K562 (cell line): ENCODE results near the gene KCNK2. TPM values are rescaled to one million over a fixed set of nuclear protein-coding genes. Genes with fewer than 3 reads are reported as not detected.

Experiments used
- ARNT ChIP-seq, 2 experiments: fragments of 450-650 bp; IDR thresholded peaks; 2 replicates each; pipeline ENCODE4 v1.6.1; 2016; ENCODE audit warnings: mild to moderate bottlenecking in 1 of 2
- CTCF ChIP-seq, 3 experiments: IDR thresholded peaks in 2 of 3; conservative IDR thresholded peaks in 1 of 3; 2 replicates each; pipeline ENCODE4 v1.5.1; 2011 to 2012; ENCODE audit warnings: low read length in 3 of 3, mild to moderate bottlenecking in 3 of 3, control low read depth in 2 of 3, improper control_type of control experiment in 1 of 3, inconsistent platforms in 1 of 3, low read depth in 1 of 3, mixed read lengths in 1 of 3, moderate library complexity in 1 of 3; ENCODE audit not compliant: insufficient read depth in 2 of 3
- ESRRB ChIP-seq: fragments of 250-450 bp; sonication (Bioruptor Pico); IDR thresholded peaks from 2 replicates; pipeline ENCODE4 v1.5.0; 2020; ENCODE audit warnings: mild to moderate bottlenecking, moderate library complexity, borderline replicate concordance
- IRF9 ChIP-seq: fragments of 450-650 bp; IDR thresholded peaks from 2 replicates; pipeline ENCODE4 v1.6.1; 2016; ENCODE audit warnings: missing biosample characterization, missing genetic modification characterization
- NFYB ChIP-seq: IDR thresholded peaks from 2 replicates; pipeline ENCODE4 v1.6.1; 2011; ENCODE audit warnings: mild to moderate bottlenecking, moderate library complexity; ENCODE audit not compliant: insufficient read length; ENCODE audit errors: extremely low read depth
- PTTG1 ChIP-seq: fragments of 450-650 bp; IDR thresholded peaks from 2 replicates; pipeline ENCODE4 v1.6.1; 2016; ENCODE audit warnings: low read depth, mild to moderate bottlenecking, missing genetic modification characterization, missing compliant biosample characterization
- RBM14 ChIP-seq: fragments of 200-400 bp; formaldehyde crosslinking; IDR thresholded peaks from 2 replicates; pipeline ENCODE4 v1.6.1; 2018; ENCODE audit warnings: low read depth, mild to moderate bottlenecking, low read length, moderate library complexity, borderline replicate concordance; ENCODE audit not compliant: insufficient read depth
- SMARCE1 ChIP-seq: fragments of 450-650 bp; IDR thresholded peaks from 2 replicates; pipeline ENCODE4 v1.7.1; 2016; ENCODE audit warnings: mild to moderate bottlenecking
- TEAD2 ChIP-seq: fragments of 450-650 bp; IDR thresholded peaks from 2 replicates; pipeline ENCODE4 v1.6.1; 2016; ENCODE audit warnings: missing genetic modification characterization, control low read depth, missing compliant biosample characterization
- ZNF146 ChIP-seq: IDR thresholded peaks from one replicate; pipeline ENCODE4 v1.6.1; 2018; ENCODE audit warnings: missing compliant biosample characterization; ENCODE audit not compliant: unreplicated experiment
- ZNF318 ChIP-seq, 2 experiments: fragments of 450-650 bp; IDR thresholded peaks; 2 replicates each; pipeline ENCODE4 v1.6.1; 2016; ENCODE audit warnings: mild to moderate bottlenecking in 2 of 2, borderline replicate concordance in 1 of 2, low read depth in 1 of 2, moderate library complexity in 1 of 2
- polyA plus RNA-seq, 8 experiments: library from polyadenylated mRNA; depleted of rRNA in 4 of 8; stranded (reverse) in 5 of 8; unstranded in 3 of 8; fragments of >200 nt; fragmentation: Nextera tagmentation in 2 of 8; fragmentation: Illumina TruSeq in 1 of 8; extraction: Ambion mirVana in 2 of 8; extraction: Trizol in 1 of 8; gene quantifications; 2 replicates each; pipeline versions ENCODE4 v1.2.1 to v1.2.3, GENCODE V29; 2011 to 2014; ENCODE audit warnings: inconsistent platforms in 1 of 8, missing spikeins in 1 of 8
- total RNA-seq, 7 experiments: library from RNA; depleted of rRNA in 6 of 7; stranded (reverse); fragments of >200 nt in 6 of 7; fragmentation: Illumina TruSeq in 2 of 7; extraction: Trizol in 2 of 7; gene quantifications; 2 replicates each; pipeline versions ENCODE4 v1.2.1 to v1.2.3, GENCODE V29; 2011 to 2021; ENCODE audit warnings: low replicate concordance in 1 of 7
- TF ChIP-seq, protein P1 (sequence below): IDR thresholded peaks from 2 replicates; pipeline ENCODE4 v1.6.1; 2016; ENCODE audit warnings: missing genetic modification characterization, missing compliant biosample characterization

The KCNK2 gene
- total and polyA plus RNA-seq, 9 of the 15 experiments (the other 6 are each of a cell fraction or from before 2014, with no cell fraction given), result 0.04 to 0.13 (median 0.05) TPM; not detected in 3

GRCh38 chr1:215146240-215146975 lies 63.9 kb downstream of the KCNK2 start (continued):
- no peak for TF ChIP-seq ZNF318 (IDR thresholded peaks at IDR 0.05; ENCODE audit: borderline replicate concordance in 1 of 2, low read depth in 1 of 2)
- no peak for TF ChIP-seq TEAD2 (tag)
- TF ChIP-seq CTCF (IDR thresholded peaks at IDR 0.05 in 2 of 3, conservative IDR thresholded peaks at IDR 0.05 in 1 of 3; ENCODE audit: insufficient read depth in 2 of 3, low read depth in 1 of 3, low read length in 3 of 3), result peak in 2 of 3 experiments; percentile 13 to 33; a peak in 2 of 6 replicates
- TF ChIP-seq RBM14, result no peak
- no peak for TF ChIP-seq NFYB
- no peak for TF ChIP-seq ARNT (IDR thresholded peaks at IDR 0.05)
- TF ChIP-seq, protein P1, sequence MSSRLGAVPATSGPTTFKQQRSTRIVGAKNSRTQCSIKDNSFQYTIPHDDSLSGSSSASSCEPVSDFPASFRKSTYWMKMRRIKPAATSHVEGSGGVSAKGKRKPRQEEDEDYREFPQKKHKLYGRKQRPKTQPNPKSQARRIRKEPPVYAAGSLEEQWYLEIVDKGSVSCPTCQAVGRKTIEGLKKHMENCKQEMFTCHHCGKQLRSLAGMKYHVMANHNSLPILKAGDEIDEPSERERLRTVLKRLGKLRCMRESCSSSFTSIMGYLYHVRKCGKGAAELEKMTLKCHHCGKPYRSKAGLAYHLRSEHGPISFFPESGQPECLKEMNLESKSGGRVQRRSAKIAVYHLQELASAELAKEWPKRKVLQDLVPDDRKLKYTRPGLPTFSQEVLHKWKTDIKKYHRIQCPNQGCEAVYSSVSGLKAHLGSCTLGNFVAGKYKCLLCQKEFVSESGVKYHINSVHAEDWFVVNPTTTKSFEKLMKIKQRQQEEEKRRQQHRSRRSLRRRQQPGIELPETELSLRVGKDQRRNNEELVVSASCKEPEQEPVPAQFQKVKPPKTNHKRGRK, result no peak
- TF ChIP-seq SMARCE1, result no peak
- TF ChIP-seq ESRRB (CRISPR knock-in tag), result no peak
- TF ChIP-seq ZNF146 (CRISPR knock-in tag), result no peak
- no peak for TF ChIP-seq IRF9 (tag)
- no peak for TF ChIP-seq PTTG1
